Tongue (tissue), 2 donors: ENCODE data around the gene ABCA2. TPM values are rescaled to one million over a fixed set of nuclear protein-coding genes. Genes with fewer than 3 reads are reported as not detected.

ENCODE experiments used
- DNase-seq: peaks from one replicate; pipeline ENCODE4 v3.0.0-alpha.2; 2015
- total RNA-seq: library from RNA; depleted of rRNA; stranded (reverse); fragments of >200 nt; gene quantifications from one replicate; pipeline ENCODE4 v1.2.3, GENCODE V29; 2014

The ABCA2 gene
- total RNA-seq, 1 donor from 2014 or later = 16.6 TPM

DNA sequence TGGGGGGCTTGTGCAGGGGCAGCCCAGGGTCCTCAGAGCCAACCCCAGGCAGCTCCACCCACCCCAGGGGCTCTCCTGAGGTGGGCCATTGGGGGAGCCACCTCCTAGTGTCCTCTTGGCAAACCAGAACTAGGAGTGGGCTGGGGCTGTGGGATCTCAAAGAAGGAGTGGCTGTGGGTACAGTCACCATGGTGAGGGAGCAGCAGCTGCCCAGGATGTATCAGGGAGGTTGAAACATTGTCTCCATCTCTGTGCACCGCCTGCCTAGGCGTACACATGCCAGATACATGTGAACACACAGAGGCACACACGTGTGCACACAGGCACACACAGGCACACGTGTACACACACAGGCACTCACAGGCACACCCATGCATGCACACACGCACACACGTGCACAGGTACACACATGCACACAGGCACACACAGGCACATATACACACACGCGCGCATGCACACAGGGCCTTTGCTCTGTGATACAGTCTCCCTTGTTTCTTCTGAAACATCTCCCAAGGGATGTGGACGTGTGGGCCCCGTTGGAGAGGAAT lies 65.3 kb downstream of the ABCA2 start:
- no peak for DNase-seq

- DNase-seq = no peak
Observed at GRCh38 chr9:136962163-136962562, 65.9 kb downstream of the ABCA2 start.

- DNase-seq = no peak
Observed at GRCh38 chr9:136961279-136962065, 66.6 kb downstream of the ABCA2 start.

DNA sequence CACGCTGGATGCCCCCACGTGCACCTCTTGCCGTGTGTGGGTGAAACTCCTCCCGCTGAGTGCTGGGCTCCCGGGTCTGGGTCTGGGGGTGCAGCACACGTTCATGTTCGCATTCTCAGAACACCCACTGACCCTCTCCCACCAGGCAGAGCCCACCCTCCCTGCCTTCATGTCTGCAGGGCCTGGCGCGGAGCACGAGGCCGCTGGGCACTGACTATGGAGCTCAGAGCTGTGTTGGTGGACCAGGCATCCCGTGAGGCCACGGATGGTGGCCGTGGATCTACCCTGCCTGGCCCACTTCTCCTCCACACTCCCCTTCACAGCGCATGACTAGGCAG lies 67.1 kb downstream of the ABCA2 start:
- no peak for DNase-seq

DNA sequence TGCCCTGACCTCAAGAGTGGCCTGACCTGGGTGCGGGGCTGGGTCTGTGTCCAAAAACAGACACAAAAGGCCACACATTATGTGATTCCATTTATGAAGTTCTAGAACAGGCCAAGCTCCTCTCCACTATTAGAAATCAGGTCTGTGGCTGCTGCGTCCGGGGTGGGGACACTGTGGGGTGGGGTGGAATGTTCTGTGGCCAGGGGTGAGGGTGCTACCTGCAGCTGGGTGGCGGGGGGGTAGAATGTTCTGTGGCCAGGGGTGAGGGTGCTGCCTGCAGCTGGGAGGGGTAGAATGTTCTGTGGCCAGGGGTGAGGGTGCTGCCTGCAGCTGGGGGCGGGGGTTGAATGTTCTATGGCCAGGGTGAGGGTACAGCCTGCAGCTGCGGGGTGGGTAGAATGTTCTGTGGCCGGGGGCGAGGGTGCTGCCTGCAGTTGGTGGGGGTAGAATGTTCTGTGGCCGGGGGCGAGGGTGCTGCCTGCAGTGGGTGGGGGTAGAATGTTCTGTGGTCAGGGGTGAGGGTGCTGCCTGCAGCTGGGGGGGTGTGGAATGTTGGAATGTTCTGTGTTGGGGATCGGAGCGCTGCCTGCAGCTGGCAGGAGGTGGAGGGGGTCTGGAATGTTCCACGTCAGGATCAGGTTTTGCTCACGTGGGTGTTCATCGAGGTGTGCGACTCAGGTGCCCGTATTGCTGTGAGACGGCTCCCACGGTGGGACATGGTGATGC lies 67.7 kb downstream of the ABCA2 start:
- no peak for DNase-seq

DNA sequence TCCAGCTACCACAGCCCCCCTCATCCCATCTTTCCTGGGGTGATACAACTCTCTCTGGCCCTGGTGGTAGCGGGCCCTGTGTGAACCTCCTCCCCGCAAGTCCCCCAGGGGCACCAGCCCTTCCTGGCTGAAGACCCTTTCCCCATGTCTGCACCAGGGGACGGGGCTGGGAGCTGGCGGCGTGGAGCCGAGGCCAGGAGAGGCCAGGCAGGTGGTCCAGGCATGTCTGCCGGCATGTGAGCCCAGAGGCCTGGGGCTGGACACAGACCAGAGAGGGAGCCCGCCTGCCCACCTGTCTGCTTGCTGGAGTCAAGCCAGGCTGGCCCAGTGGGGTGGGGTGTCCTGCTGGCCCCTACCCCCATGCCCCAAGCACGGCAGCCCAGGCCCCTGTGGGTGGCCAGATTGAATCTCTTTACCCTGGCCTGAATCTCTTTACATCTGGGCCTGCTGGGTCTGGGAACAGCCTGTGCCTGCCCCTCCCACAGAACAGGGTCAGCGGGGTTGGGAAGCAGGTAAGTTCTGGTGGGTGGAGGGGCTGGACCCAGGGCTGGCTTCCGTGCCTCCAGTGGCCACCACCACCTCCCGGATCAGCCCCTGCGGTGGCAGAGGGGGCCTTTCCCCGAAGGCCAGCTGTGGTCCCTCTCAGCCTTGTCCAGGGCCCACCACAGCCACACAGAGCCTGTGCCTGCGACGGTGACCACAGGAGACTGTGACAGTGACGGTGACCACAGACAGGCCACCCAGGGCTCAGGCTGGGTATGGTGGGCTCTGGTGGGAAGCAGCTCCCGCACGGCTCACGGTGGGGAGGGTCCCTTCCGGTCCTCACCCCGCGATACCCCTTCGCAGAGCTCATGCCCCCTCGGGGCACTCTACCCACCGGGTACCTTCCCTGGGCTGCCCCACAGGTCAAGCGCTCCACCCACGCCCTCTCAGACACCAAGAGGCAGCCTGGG lies 68.9 kb downstream of the ABCA2 start:
- DNase-seq = no peak

- no peak for DNase-seq
Observed at GRCh38 chr9:136958473-136958872, 69.6 kb downstream of the ABCA2 start.

- no peak for DNase-seq
Observed at GRCh38 chr9:136957901-136958300, 70.1 kb downstream of the ABCA2 start.

- no peak for DNase-seq
Observed at GRCh38 chr9:136957461-136957860, 70.6 kb downstream of the ABCA2 start.

Other genes with a start within 250 kb of the ABCA2 start
- 50.2 TPM for gene TMEM141, start 236.9 kb downstream of the ABCA2 start, total RNA-seq
- not detected for gene CCDC183, start 231.9 kb downstream of the ABCA2 start, total RNA-seq
- 55.0 TPM for gene RABL6, start 220.3 kb downstream of the ABCA2 start, total RNA-seq
- 2.2 TPM for gene AJM1, start 185.8 kb downstream of the ABCA2 start, total RNA-seq
- gene PHPT1, start 178.8 kb downstream of the ABCA2 start, total RNA-seq = 54.4 TPM
- gene MAMDC4, start 175.9 kb downstream of the ABCA2 start, total RNA-seq = 3.8 TPM
- gene EDF1, start 161.9 kb downstream of the ABCA2 start, total RNA-seq = 221 TPM
- gene TRAF2, start 141.7 kb downstream of the ABCA2 start, total RNA-seq = 16.1 TPM
- gene FBXW5, start 83.5 kb downstream of the ABCA2 start, total RNA-seq = 95.9 TPM
- gene C8G, start 83.0 kb downstream of the ABCA2 start, total RNA-seq = 1.4 TPM
- 0.82 TPM for gene LCN12, start 76.0 kb downstream of the ABCA2 start, total RNA-seq
- 10.2 TPM for gene PTGDS, start 50.7 kb downstream of the ABCA2 start, total RNA-seq
- 0.31 TPM for gene LCNL1, start 45.2 kb downstream of the ABCA2 start, total RNA-seq
- gene PAXX, start 35.8 kb downstream of the ABCA2 start, total RNA-seq = 21.7 TPM
- 4.9 TPM for gene CLIC3, start 31.7 kb downstream of the ABCA2 start, total RNA-seq
- gene FUT7, start 3.9 kb upstream of the ABCA2 start, total RNA-seq = 0.10 TPM
- 27.0 TPM for gene NPDC1, start 17.9 kb upstream of the ABCA2 start, total RNA-seq
- 7.3 TPM for gene ENTPD2, start 25.8 kb upstream of the ABCA2 start, total RNA-seq
- 5.6 TPM for gene SAPCD2, start 42.3 kb upstream of the ABCA2 start, total RNA-seq
- gene UAP1L1, start 49.3 kb upstream of the ABCA2 start, total RNA-seq = 3.2 TPM
- 59.5 TPM for gene MAN1B1, start 58.7 kb upstream of the ABCA2 start, total RNA-seq
- gene DPP7, start 86.5 kb upstream of the ABCA2 start, total RNA-seq = 22.8 TPM
- 1.1 TPM for gene GRIN1, start 110.9 kb upstream of the ABCA2 start, total RNA-seq
- gene LRRC26, start 141.8 kb upstream of the ABCA2 start, total RNA-seq = 18.9 TPM
- gene TMEM210, start 143.8 kb upstream of the ABCA2 start, total RNA-seq = not detected
- 29.8 TPM for gene ANAPC2, start 160.3 kb upstream of the ABCA2 start, total RNA-seq
- 57.3 TPM for gene SSNA1, start 160.4 kb upstream of the ABCA2 start, total RNA-seq
- gene TPRN, start 172.5 kb upstream of the ABCA2 start, total RNA-seq = 5.7 TPM
- 38.3 TPM for gene TMEM203, start 177.4 kb upstream of the ABCA2 start, total RNA-seq
- 3.0 TPM for gene NDOR1, start 177.5 kb upstream of the ABCA2 start, total RNA-seq
- gene RNF208, start 194.0 kb upstream of the ABCA2 start, total RNA-seq = not detected
- 3.3 TPM for gene CYSRT1, start 196.9 kb upstream of the ABCA2 start, total RNA-seq
- not detected for gene RNF224, start 199.3 kb upstream of the ABCA2 start, total RNA-seq
- gene SLC34A3, start 202.7 kb upstream of the ABCA2 start, total RNA-seq = not detected
- gene TUBB4B, start 213.1 kb upstream of the ABCA2 start, total RNA-seq = 172 TPM
- not detected for gene STPG3, start 223.0 kb upstream of the ABCA2 start, total RNA-seq
- gene NELFB, start 227.1 kb upstream of the ABCA2 start, total RNA-seq = 50.9 TPM
- 5.4 TPM for gene TOR4A, start 249.5 kb upstream of the ABCA2 start, total RNA-seq